ENCODE data around the gene KLC4. TPM values are rescaled to one million over a fixed set of nuclear protein-coding genes. Genes with fewer than 3 reads are reported as not detected.

The KLC4 gene
- total RNA-seq, 2 experiments from 2014 or later = 16.4 to 22.5 TPM

DNA sequence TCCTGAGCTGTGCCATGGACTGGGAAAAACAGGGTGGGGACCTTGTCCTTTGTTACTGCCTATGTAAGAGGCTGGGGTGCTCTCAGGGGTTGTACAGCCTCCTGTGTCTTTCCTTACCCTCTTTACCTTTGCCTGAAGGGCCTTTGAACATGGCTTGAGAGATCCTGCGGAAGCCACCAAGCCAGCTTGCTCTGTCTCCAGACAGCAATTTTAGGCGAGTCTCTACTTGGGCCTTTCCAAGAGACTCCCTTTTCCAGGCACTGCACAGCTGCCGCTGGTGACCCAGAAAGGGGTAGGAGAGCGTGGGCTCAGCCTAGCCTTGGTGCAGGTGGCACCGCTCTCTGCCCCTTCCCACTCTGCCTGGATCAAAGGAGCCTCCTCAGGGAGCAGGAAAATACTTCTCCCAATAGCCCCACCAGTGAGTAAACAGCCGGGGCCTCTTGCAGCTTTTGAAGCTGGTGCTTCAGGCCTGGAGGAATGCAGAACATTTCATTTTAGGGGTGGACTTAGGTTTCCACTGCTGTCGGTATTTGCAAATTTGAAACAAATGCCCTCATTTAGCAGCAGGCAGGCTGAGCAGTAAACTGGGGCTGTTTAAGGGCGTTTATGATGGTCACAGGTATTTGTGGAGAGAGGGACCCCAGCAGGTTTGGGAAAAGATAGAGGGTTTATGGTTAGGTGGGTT lies 30.6 kb downstream of the KLC4 start:
- no peak for TF ChIP-seq EZH2phosphoT487 (IDR thresholded peaks at IDR 0.05; ENCODE audit: borderline replicate concordance, low read depth, low read length)
- TF ChIP-seq, protein P1, sequence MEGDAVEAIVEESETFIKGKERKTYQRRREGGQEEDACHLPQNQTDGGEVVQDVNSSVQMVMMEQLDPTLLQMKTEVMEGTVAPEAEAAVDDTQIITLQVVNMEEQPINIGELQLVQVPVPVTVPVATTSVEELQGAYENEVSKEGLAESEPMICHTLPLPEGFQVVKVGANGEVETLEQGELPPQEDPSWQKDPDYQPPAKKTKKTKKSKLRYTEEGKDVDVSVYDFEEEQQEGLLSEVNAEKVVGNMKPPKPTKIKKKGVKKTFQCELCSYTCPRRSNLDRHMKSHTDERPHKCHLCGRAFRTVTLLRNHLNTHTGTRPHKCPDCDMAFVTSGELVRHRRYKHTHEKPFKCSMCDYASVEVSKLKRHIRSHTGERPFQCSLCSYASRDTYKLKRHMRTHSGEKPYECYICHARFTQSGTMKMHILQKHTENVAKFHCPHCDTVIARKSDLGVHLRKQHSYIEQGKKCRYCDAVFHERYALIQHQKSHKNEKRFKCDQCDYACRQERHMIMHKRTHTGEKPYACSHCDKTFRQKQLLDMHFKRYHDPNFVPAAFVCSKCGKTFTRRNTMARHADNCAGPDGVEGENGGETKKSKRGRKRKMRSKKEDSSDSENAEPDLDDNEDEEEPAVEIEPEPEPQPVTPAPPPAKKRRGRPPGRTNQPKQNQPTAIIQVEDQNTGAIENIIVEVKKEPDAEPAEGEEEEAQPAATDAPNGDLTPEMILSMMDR (conservative IDR thresholded peaks at IDR 0.05; ENCODE audit: low read length) = no peak
- DNase-seq (ENCODE audit: low spot score) = no peak
- no peaks in the 10 kb centered on the region for H3K9me3 ChIP-seq (ENCODE audit: low read length)
- CTCF ChIA-PET (ENCODE audit: unreplicated experiment) = no interaction called here
- no peaks in the 10 kb centered on the region for H3K36me3 ChIP-seq (ENCODE audit: insufficient read depth, low read length)
- H2AFZ ChIP-seq (ENCODE audit: low read length) = no peak overlapping the region
- no peaks in the 10 kb centered on the region for H3K9me2 ChIP-seq (ENCODE audit: insufficient read depth, low read length)
- H3K4me1 ChIP-seq (ENCODE audit: insufficient read depth, low read length, poor library complexity, severe bottlenecking) = no peaks in the 10 kb centered on the region
- H3K4me3 ChIP-seq (ENCODE audit: low read depth, low read length, poor library complexity, severe bottlenecking) = no peak overlapping the region
- peaks cover 6% of the 10 kb centered on the region; the same call in 1 of the 2 replicates for H4K20me1 ChIP-seq (ENCODE audit: insufficient read depth, low read length)
- H3K79me2 ChIP-seq (ENCODE audit: insufficient read depth, low read depth, low read length) = no peaks in the 10 kb centered on the region
- no TSS peak for BruUV-seq (replicated peaks)
- intact Hi-C loops (cut with micrococcal nuclease; ENCODE audit: unreplicated experiment) = no loop called here
- POLR2A ChIA-PET = interaction anchor here (0.9 to 1.0 kb wide), 2 partner anchors 8 to 26 kb away, joined by 3 to 4 read pairs; no protein-coding TSS in a partner anchor
- H3K27ac ChIP-seq (ENCODE audit: low read depth, low read length, poor library complexity, severe bottlenecking) = no peak overlapping the region
- no peak overlapping the region for H3K4me2 ChIP-seq (ENCODE audit: low read length)

DNA sequence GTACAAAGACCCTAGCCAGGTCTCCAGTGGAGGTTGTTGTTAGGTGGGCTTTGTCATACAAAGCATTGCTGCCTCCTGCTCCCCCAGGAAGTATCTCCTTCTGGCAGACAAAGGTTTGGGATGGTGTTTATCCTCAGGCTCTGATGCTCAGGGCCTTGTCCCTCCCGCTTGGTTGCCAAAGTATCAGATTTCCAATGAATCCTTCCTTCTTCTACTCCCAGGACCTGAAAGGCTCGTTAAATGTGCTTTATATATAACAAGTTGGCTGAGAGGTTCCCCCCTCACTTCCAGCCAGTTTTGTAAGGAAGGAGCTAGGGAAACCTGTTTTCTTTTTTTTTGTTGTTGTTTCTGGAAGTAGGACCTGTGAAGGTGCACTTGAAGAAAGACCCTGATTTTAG lies 31.1 kb downstream of the KLC4 start:
- no peak for DNase-seq (ENCODE audit: low spot score)
- POLR2A ChIA-PET = interaction anchor here (0.5 to 1.0 kb wide), 3 partner anchors 8 to 99 kb away, joined by 3 to 4 read pairs (median 4); no protein-coding TSS in a partner anchor
- H3K79me2 ChIP-seq (ENCODE audit: insufficient read depth, low read depth, low read length) = no peaks in the 10 kb centered on the region

More for the DNA sequence above, 31.1 kb downstream of the KLC4 start:
- BruUV-seq (replicated peaks) = no TSS peak
- no peak overlapping the region for H3K4me3 ChIP-seq (ENCODE audit: low read depth, low read length, poor library complexity, severe bottlenecking)
- no peaks in the 10 kb centered on the region for H3K9me3 ChIP-seq (ENCODE audit: low read length)
- H3K36me3 ChIP-seq (ENCODE audit: insufficient read depth, low read length) = no peaks in the 10 kb centered on the region
- TF ChIP-seq, protein P1 (conservative IDR thresholded peaks at IDR 0.05; ENCODE audit: low read length) = no peak
- no peak for TF ChIP-seq EZH2phosphoT487 (IDR thresholded peaks at IDR 0.05; ENCODE audit: borderline replicate concordance, low read depth, low read length)
- peaks cover 6% of the 10 kb centered on the region; the same call in 1 of the 2 replicates for H4K20me1 ChIP-seq (ENCODE audit: insufficient read depth, low read length)
- H2AFZ ChIP-seq (ENCODE audit: low read length) = no peak overlapping the region
- H3K4me1 ChIP-seq (ENCODE audit: insufficient read depth, low read length, poor library complexity, severe bottlenecking) = peaks cover 2% of the 10 kb centered on the region
- H3K9me2 ChIP-seq (ENCODE audit: insufficient read depth, low read length) = no peaks in the 10 kb centered on the region
- no peak overlapping the region for H3K27ac ChIP-seq (ENCODE audit: low read depth, low read length, poor library complexity, severe bottlenecking)
- H3K4me2 ChIP-seq (ENCODE audit: low read length) = no peak overlapping the region
- CTCF ChIA-PET (ENCODE audit: unreplicated experiment) = no interaction called here
- intact Hi-C loops (cut with micrococcal nuclease; ENCODE audit: unreplicated experiment) = no loop called here

All from OCI-LY7 (cell line).